Small intestine (tissue), 7 donors: ENCODE data around the gene ARAP1. TPM values are rescaled to one million over a fixed set of nuclear protein-coding genes. Genes with fewer than 3 reads are reported as not detected.

ENCODE experiments used
- DNase-seq, 2 donors: peaks; one replicate each; pipeline versions ENCODE4 v3.0.0 to v3.0.0-alpha.2; 2013
- FAIRE-seq: peaks from 2 replicates; lab custom pipeline; 2012; peaks lifted over from hg19 to GRCh38; lab: Jason Lieb, UNC
- H3K27ac ChIP-seq, 3 donors: one replicate each; pipeline ENCODE4 v1.5.1; 2013; ENCODE audit warnings: low read length in 2 of 3, mild to moderate bottlenecking in 2 of 3, control low read depth in 1 of 3, inconsistent platforms in 1 of 3, low read depth in 1 of 3, moderate library complexity in 1 of 3
- H3K27me3 ChIP-seq, 3 donors: one replicate each; pipeline ENCODE4 v1.6.1; 2013; ENCODE audit warnings: low read length in 3 of 3, inconsistent platforms in 1 of 3; ENCODE audit not compliant: control insufficient read depth in 3 of 3, insufficient read depth in 3 of 3
- H3K36me3 ChIP-seq, 3 donors: one replicate each; pipeline ENCODE4 v1.6.1; 2013; ENCODE audit warnings: low read length in 3 of 3, inconsistent platforms in 1 of 3, low read depth in 1 of 3, mild to moderate bottlenecking in 1 of 3, moderate library complexity in 1 of 3; ENCODE audit not compliant: control insufficient read depth in 3 of 3, insufficient read depth in 2 of 3
- H3K4me1 ChIP-seq, 3 donors: one replicate each; pipeline ENCODE4 v1.6.1; 2013; ENCODE audit warnings: low read length in 2 of 3, inconsistent platforms in 1 of 3, low read depth in 1 of 3, mild to moderate bottlenecking in 1 of 3, moderate library complexity in 1 of 3; ENCODE audit not compliant: control insufficient read depth in 3 of 3, insufficient read depth in 2 of 3
- H3K4me3 ChIP-seq, 3 donors: one replicate each; pipeline ENCODE4 v1.5.1; 2013; ENCODE audit warnings: low read length in 3 of 3, control low read depth in 1 of 3, inconsistent platforms in 1 of 3, low read depth in 1 of 3, mild to moderate bottlenecking in 1 of 3, moderate library complexity in 1 of 3
- H3K9me3 ChIP-seq, 2 donors: one replicate each; pipeline ENCODE4 v1.6.1; 2013; ENCODE audit warnings: low read depth in 1 of 2, low read length in 1 of 2; ENCODE audit not compliant: control insufficient read depth in 2 of 2, insufficient read depth in 1 of 2
- WGBS, 3 donors: extraction: QIAGEN DNeasy Blood & Tissue Kit; methylation state at CpG; one replicate each; pipeline ENCODE4 v1.1.7; 2013; 5-methylcytosine and 5-hydroxymethylcytosine counted together
- polyA plus RNA-seq, 4 donors: library from polyadenylated mRNA; stranded (reverse) in 3 of 4; unstranded in 1 of 4; fragments of 200-250 nt in 3 of 4; fragments of 120-200 nt in 1 of 4; gene quantifications; one replicate each; pipeline versions ENCODE4 v1.2.1 to v1.2.3, GENCODE V29; 2013
- donor health status: healthy with polysubstance abuse.
- donor health status: control.
- donor health status: control.
- donor health status: Bipolar disorder and iron deficiency.
- donor health status: healthy.

ARAP1 gene
- polyA plus RNA-seq, 4 donors: 42.2 to 70.9 (median 53.2) TPM

DNA sequence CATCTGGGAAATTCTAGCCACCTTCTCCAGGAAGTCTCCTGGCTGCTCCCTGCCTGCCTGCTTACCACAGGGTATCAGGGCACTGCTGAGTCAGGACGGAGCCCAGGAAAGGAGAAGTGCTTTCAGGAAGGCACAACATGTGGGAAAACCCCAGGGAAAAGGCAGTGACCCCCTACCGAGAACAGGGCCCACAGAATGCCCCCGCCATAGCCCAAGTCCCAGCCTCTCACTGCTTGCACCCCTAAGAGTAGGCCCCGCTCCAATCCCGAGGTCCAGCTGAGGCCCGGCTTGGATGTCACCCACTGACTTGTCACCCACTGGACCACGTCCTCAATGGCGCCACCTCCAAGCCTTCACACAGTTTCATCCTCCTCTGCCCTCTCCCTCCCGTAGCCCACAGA is 34.1 kb downstream of the ARAP1 start:
- Histone ChIP-seq H3K4me1 (peaks cover 13 to 41% (median 18%) of the 10 kb centered on the region in 3 donors), H3K27me3 (no peaks in the 10 kb centered on the region), H3K9me3 (no peaks in the 10 kb centered on the region), H3K36me3 (peaks cover 0 to 79% (median 0%) of the 10 kb centered on the region in 3 donors), H3K4me3 (no peak overlapping the region), H3K27ac (no peak overlapping the region)
- WGBS, 3 donors: 80 to 88% (median 84%) methylated on average over 7 to 9 of the region's 9 CpGs
- DNase-seq (no peak), FAIRE-seq (no peak)

DNA sequence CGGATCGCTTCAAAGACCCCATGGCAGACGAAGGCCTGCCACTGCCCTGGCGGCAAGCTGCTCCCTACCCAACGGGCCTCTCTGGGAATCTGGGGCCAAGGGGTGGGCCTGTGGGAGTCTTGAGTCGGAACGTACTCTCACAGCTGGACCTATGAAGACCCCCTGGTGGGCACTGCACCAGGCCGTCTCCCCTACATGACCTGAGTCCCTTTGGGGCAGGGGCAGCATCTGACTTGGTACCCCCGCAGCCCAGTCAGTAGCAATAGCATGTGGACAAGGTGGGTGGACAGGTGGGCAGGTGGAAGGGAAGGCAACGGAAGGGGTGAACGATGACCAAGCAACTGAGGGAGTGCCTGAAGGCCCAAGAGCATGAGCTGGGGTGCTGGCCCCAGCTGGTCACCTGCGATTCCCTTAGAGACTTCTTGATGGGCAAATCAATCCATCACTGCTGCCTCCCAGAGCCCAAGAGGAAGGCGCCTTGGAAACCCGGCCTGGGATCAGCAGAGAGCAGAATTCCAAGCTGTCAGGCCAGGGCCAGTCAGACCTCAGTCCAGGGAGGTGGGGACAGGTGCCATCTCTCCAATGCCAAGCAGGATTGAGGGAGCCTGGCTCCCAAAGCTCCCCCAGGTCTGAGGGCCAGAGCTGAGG is 35.3 kb downstream of the ARAP1 start:
- 90 to 93% (median 92%) methylated on average over 14 of the region's 14 CpGs for WGBS, 3 donors
- peaks cover 0 to 91% (median 0%) of the 10 kb centered on the region in 3 donors for H3K36me3 ChIP-seq
- no peak overlapping the region for H3K4me3 ChIP-seq
- H3K27ac ChIP-seq: peak overlapping the region in 1 of 3 donors; percentile 40
- peaks cover 13 to 38% (median 18%) of the 10 kb centered on the region in 3 donors for H3K4me1 ChIP-seq
- no peak for FAIRE-seq
- no peaks in the 10 kb centered on the region for H3K9me3 ChIP-seq
- no peaks in the 10 kb centered on the region for H3K27me3 ChIP-seq
- no peak for DNase-seq

DNA sequence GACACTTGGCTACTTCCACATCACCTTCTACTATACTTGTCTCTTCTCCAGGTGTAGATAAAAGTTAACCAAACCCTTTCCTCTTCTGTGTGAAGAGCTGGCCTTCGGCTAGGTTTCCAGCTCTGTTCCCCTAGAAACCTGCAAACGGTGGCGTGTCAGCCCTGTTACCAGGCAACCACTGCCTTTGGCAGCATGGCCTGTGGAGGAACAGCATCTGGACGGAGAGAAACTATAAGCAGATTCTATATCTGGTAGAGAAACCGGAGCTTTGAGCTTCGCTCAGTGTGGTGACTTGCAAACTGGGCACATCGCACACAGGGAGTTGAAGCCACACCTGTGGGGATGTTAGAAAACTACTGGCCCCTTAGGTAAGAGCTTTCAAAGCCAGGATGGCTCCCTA is 35.9 kb downstream of the ARAP1 start:
- Histone ChIP-seq H3K4me1 (peaks cover 13 to 32% (median 18%) of the 10 kb centered on the region in 3 donors), H3K27me3 (no peaks in the 10 kb centered on the region), H3K4me3 (no peak overlapping the region), H3K36me3 (peaks cover 0 to 94% (median 0%) of the 10 kb centered on the region in 3 donors), H3K27ac (peak overlapping the region in 1 of 3 donors; percentile 40), H3K9me3 (no peaks in the 10 kb centered on the region)
- 64 to 76% (median 68%) methylated on average over 7 of the region's 7 CpGs for WGBS, 3 donors
- DNase-seq (no peak), FAIRE-seq (no peak)

DNA sequence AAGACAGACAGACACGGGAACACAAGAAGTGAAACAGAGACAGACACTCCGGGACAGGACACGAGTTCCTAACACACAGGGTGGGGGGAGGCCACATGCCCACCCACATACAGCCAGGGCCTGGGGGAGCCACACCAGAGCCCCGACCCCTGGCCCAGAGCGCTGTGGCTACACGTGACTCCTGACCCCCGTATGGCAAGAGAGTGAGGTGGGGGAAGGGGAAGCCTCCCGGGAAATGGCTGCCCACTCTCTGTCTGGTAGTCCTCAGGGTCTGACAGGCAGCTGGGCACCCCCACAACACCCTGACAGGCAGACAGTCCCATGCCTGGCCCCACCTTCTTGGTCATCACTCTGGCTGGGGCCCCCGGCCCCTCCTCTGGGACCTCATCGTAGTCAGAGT is 39.4 kb downstream of the ARAP1 start:
- no peak overlapping the region for H3K4me3 ChIP-seq
- no peak overlapping the region for H3K27ac ChIP-seq
- H3K36me3 ChIP-seq: peaks cover 0 to 94% (median 9%) of the 10 kb centered on the region in 3 donors
- H3K27me3 ChIP-seq: no peaks in the 10 kb centered on the region
- H3K9me3 ChIP-seq: no peaks in the 10 kb centered on the region
- no peak for DNase-seq
- H3K4me1 ChIP-seq: peaks cover 0 to 11% (median 0%) of the 10 kb centered on the region in 3 donors
- WGBS, 3 donors: 68 to 89% (median 87%) methylated on average over 10 of the region's 10 CpGs
- FAIRE-seq: no peak

GRCh38 chr11:72712168-72712751 is 39.9 kb downstream of the ARAP1 start:
- Histone ChIP-seq H3K4me3 (no peak overlapping the region), H3K27me3 (no peaks in the 10 kb centered on the region), H3K9me3 (no peaks in the 10 kb centered on the region), H3K4me1 (peaks cover 0 to 11% (median 0%) of the 10 kb centered on the region in 3 donors), H3K27ac (no peak overlapping the region), H3K36me3 (peaks cover 0 to 94% (median 15%) of the 10 kb centered on the region in 3 donors)
- WGBS, 3 donors: 60 to 79% (median 74%) methylated on average over 23 to 26 of the region's 26 CpGs
- DNase-seq: peak in 1 of 2 donors; percentile 11
- FAIRE-seq: no peak

DNA sequence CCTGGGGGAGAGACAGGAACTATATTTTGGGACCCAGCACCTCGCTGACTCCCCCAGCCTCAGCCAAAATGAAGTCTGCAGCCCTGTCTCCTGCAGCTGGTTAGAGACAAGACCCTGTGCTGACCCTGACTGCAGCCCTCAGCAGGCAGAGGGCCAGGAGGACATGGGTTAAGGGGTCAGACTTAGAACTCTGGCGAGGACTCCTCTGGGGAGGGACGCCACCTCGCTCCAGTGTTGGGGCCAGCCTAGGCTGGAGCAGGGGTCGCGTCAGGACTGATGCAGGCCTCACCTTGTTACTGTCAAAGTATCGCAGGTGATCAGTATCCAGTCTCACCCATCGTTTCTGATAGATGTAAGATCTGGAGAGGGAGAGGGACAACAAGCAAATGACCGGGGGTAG is 41.1 kb downstream of the ARAP1 start:
- Histone ChIP-seq H3K9me3 (no peaks in the 10 kb centered on the region), H3K4me1 (peaks cover 0 to 8% (median 0%) of the 10 kb centered on the region in 3 donors), H3K36me3 (peaks cover 0 to 94% (median 15%) of the 10 kb centered on the region in 3 donors), H3K27ac (no peak overlapping the region), H3K4me3 (no peak overlapping the region), H3K27me3 (no peaks in the 10 kb centered on the region)
- FAIRE-seq: no peak
- whole genome bisulfite sequencing, 3 donors: 91 to 96% (median 94%) methylated on average over 9 of the region's 9 CpGs
- no peak for DNase-seq

- no peak for FAIRE-seq
- WGBS, 3 donors: 90 to 91% (median 90%) methylated on average over 11 of the region's 11 CpGs
- no peak overlapping the region for H3K27ac ChIP-seq
- peaks cover 0 to 97% (median 21%) of the 10 kb centered on the region in 3 donors for H3K36me3 ChIP-seq
- H3K9me3 ChIP-seq: no peaks in the 10 kb centered on the region
- DNase-seq: no peak
- no peaks in the 10 kb centered on the region for H3K27me3 ChIP-seq
- peaks cover 0 to 8% (median 0%) of the 10 kb centered on the region in 3 donors for H3K4me1 ChIP-seq
- H3K4me3 ChIP-seq: no peak overlapping the region
Observed at GRCh38 chr11:72710278-72710677, 41.9 kb downstream of the ARAP1 start.

- no peaks in the 10 kb centered on the region for H3K27me3 ChIP-seq
- peaks cover 0 to 97% (median 21%) of the 10 kb centered on the region in 3 donors for H3K36me3 ChIP-seq
- no peak for DNase-seq
- FAIRE-seq: no peak
- 96 to 98% (median 97%) methylated on average over 19 to 20 of the region's 20 CpGs for WGBS, 3 donors
- peaks cover 0 to 8% (median 0%) of the 10 kb centered on the region in 3 donors for H3K4me1 ChIP-seq
- H3K4me3 ChIP-seq: no peak overlapping the region
- no peak overlapping the region for H3K27ac ChIP-seq
- H3K9me3 ChIP-seq: no peaks in the 10 kb centered on the region
Observed at GRCh38 chr11:72709478-72710238, 42.5 kb downstream of the ARAP1 start.
